HG02840 (cell line): ENCODE results near the gene NHSL1.

Source experiments
- ATAC-seq: cut with Tn5 transposase; IDR thresholded peaks from one replicate; pipeline ENCODE4 v1.9.1; 2021; ENCODE audit warnings: mild to moderate bottlenecking, moderate library complexity, moderate number of reproducible peaks; ENCODE audit not compliant: unreplicated experiment, low FRiP score

NHSL1 gene

DNA sequence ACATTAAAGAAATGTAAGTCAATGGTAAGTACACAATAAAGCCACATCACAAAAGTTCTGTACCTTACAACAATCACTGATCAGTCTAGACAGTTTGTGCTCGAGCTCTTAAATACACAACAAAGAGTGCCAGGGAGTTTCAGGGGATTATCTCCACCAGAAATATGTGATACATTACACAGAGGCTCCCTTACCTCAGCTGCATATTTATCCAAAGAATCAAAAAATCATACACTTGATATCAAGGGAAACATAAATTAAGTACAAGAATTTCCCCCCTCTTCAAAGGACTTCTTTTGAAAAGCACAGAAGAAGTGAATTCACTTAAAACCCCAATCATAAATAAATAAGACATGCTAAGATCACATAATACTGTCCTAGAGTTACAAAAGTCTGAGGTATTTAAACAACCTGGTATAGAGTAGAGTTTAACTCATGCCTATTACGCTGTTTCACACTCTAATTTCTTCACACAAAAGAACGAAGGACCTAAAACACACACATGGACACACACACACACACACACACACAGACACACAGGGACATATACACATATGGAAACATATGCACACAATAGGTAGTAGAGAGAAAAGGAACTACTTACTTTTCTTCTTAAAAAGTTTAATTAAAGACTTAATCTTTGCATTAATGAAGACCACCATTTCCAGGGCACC is 528 bp downstream of the NHSL1 start:
- ATAC-seq = no peak

DNA sequence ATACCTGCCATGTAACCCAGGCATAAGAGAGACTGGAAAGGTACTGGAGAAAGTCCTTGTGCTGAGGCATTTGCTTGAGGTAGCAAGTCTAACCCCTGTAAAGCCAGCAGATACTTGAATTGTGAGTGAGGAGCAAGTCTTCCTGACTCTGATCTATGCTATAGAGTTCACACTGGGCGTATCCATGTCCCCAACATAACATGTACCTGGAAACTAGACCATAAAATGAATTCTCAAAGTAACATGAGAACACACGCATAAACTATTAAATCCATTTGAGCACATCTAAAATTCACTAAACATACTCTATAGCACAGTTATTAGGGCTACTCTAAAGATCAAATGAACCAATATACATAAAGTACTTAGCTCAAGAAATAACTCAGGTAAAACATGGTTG is 2.0 kb downstream of the NHSL1 start:
- no peak for ATAC-seq

DNA sequence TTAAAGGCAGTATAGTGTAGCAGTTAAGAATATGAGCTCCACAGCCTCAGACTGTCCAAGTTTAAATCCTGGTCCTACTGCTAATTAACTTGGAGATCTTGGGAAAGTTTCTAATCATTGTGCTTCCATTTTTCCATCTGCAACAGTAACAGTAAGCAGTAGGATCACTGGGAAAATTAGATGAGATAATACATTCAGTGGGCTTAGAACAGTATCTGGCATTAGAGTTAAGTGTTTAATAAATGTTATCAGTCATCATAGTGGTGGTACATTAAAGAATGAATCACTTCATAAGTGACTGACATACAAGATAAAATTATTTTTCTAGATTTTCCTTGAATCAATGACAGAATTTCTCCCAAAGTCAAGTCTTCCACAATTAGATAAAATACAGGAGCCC is 5.0 kb downstream of the NHSL1 start:
- no peak for ATAC-seq

DNA sequence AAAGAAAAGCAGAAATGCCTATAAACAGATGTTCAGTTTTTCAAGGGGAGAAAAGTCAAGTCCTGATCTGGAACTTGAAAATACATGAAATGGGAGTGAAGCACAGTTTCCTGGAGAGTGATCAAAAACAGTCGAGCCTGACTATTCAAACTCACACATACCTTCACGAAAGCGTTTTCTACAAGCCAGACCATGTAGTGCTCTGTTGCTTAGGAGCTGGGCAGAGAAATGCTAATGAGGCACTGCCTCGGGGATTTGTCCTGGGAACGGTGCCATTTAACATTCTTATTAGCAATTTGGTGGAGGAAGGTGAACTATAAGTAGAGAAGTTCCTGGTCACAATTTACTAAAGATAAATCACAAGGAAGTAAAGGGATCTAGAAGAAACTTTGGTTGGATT is 5.9 kb downstream of the NHSL1 start:
- ATAC-seq = no peak

- ATAC-seq = no peak
These were observed 6.4 kb downstream of the NHSL1 start for GRCh38 chr6:138492871-138493270.

DNA sequence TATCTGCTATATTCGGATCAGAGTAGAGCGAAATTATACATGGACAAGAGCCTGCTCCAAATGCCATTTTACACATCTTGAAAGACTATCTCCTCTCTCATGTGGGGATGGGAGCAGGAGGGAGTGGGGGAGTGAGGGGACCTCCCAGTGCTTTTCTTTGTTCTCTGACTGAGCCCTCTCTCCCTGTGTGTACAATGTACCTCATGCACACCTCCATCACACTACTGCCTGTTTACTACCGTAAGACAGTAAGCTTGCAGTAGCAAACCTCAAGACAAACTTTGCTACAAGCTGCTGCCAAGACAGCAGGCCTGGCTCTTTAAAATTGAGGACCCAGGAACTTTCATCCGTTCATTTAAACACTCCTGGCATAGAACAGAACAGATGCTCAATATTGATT is 7.2 kb downstream of the NHSL1 start:
- ATAC-seq = no peak

GRCh38 chr6:138491017-138491416 is 8.3 kb downstream of the NHSL1 start:
- no peak for ATAC-seq

DNA sequence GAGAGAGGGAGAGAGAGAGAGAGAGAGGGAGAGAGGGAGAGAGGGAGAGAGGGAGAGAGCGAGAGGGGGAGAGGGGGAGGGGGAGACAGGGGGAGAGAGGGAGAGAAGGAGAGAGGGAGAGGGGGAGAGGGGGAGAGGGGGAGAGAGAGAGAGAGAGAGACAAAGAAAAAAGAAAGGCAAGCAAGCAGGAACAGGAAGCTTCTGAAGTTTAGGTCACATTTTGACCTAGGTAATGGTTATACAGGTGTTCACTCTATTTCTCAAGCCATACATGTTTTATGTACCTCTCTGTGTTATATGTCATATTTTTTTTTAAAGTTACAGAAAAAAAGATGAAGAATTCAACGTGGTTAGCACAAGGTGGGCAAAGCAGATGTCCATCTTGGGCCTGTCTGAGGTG is 9.4 kb downstream of the NHSL1 start:
- ATAC-seq = no peak

GRCh38 chr6:138487102-138487604 is 12.1 kb downstream of the NHSL1 start:
- no peak for ATAC-seq

DNA sequence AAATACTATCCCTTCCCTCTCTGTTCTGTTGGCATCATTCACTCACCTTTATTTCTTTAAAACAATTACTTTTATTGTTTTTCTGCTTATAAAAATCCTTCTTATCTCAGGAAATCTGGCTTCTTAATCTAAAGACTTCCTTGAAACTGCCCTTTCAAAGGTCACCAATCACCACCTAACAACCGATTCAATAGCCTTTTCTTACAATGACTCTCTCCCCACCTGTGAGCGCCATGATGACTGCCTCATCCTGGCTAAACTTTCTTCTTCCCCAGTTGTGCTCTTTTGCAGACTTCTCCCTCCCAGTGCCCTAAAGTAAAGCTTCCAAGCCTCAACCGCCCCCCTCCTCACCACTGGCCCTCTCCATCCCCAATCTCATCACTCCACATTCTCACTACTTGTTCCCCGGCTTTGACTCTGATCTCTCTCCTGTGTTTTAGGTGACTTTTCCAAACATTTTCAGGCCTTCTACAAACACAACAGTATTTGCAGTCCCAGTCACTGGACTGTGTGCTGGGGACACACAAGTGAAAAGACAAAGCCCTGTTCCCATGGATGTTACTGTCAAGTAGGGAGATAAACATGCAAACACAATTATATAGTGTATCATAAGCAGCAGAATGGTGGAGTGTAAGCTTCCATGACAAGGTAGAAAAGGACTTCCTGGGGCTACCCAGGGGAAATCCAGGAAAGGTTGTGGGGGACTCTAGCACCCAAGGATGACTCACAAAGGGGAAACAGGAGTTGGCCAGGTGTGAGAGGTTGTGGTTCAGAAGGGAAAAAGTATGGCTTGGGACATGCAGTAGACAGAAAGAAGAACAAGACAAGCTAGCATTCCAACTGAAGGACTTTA is 12.8 kb downstream of the NHSL1 start:
- ATAC-seq = no peak

DNA sequence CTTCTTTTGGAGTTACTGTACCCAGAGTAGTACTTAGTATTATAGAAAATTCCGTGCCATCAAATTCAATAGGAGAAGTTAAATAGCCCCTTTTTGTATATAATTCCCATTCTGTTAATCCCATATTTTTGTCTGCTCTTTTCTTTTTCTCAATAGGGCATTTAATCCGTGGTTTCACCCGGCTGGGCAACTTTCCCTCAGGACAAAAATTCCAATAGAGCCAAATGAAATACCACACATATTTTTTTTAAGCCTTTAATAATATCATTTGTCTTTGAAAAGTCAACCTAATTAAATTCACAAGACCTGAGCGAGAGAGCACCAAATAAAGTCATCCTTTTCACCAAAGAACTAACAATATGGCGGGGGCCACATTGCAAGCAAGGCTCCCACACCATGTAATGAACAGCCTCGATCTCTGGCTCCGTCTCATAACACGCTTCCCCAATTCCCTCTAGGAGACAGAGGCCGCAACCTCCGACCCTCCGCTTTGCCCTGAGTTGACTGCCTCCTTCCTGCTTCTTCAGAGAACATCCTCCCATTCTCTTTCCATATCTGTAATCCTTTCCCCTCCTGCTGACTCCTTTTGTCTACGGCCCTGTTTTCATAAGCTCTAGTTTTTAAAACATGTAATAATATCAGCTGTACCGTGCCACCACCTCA is 13.6 kb downstream of the NHSL1 start:
- ATAC-seq = no peak

DNA sequence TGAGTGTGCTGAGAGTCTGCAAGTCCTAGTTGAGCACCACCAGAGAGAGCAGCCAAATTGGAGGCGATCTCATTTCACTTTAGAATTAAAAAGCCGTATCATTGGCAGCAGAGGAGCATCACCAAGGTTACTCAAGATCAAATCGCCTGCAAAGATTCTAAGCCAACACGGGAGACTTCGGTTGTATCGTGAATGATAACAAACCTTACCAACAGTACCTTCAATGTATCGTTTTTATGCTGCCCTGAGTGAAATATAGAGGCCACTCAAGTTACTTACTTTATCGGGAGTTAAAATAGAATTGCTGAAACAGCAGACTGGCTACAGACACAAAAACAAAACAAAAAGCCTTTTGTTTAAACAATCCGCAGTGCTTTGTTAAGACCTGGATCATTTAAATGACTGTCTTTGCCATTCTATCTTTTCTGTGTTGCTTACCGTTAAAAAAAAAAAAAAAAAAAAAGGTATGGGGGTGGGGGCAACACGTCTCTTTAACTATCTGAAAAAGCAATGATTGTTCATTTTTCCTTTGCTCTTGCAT is 14.2 kb downstream of the NHSL1 start:
- no peak for ATAC-seq

DNA sequence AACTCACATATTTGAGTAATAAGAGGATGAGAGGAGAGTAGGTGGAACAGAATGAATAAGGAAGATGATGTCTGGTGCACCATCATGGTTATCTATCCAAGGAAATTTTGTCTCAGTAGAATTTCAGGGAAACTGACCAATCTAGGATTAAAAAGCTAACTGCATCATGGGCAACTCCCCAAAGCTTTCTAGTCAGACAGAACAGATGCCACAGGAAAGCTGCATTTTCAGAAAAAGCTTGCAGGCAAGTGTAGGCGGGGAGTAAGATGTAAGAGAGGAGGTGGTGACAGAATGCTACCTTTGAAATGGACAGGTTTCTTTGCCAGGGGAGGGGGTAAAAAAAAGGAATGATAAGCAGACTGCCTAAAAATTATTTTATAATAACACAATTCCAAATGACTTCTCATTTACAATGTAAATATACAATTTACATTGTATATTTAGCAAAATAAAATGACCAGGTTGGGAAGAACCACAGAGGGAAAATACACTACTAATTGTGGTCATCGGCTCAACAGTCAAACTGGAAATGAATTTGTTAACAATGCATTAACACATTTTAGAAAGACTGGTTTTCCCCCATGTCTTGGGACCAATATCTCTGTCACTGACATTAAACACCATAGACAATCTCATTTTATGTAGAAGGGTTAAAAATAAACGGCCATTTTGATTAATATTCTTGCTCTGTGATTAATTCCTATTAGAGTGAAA is 15.1 kb downstream of the NHSL1 start:
- no peak for ATAC-seq

DNA sequence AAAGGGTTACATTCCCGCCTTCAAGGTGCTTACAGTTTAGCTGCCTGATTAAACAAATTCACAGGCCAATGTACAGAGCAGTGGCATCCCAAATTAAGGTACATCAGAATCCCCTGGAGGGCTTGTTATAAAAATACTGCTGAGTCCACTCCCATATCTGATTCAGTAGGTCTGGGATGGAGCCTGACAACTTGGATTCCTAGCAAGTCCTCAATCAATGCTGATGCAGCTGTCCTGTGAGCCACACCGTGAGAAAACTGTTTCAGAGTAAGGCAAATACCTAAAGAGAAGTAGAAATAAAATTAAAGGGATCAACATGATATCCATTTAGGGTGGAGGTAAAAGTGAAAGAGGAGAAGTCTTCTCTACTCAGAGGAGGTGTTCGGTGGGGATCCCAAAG is 16.5 kb downstream of the NHSL1 start:
- no peak for ATAC-seq

DNA sequence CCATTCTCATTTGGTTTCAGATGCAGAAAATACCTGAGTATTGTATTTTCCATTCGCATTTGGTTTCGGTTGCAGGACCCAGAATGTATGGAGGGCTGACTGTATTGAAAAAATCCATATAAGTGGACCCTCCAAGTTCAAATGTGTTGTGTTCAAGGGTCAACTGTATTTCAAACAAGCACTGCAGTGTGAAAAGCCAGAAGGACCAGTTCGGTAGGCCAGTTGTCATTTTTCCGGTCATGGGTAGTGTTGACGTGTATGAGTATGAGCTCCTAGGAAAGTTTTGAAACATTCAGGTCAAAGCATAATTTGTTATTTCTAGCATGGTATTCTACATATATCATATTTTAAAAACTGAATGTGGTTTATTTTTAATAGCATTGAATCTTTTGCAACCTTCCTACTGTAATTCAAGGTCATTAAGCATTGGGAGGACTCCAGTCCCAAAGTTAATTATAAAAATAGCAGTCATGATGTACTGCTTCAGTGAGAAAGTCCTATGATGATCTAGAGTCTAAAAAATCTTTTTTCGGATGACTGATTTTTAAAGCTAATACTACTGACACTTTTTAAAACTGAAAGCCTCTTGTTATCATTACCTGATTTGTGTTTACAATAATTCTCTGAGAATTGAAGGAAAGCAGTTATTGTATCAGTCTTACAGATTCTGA is 18.9 kb downstream of the NHSL1 start:
- no peak for ATAC-seq

DNA sequence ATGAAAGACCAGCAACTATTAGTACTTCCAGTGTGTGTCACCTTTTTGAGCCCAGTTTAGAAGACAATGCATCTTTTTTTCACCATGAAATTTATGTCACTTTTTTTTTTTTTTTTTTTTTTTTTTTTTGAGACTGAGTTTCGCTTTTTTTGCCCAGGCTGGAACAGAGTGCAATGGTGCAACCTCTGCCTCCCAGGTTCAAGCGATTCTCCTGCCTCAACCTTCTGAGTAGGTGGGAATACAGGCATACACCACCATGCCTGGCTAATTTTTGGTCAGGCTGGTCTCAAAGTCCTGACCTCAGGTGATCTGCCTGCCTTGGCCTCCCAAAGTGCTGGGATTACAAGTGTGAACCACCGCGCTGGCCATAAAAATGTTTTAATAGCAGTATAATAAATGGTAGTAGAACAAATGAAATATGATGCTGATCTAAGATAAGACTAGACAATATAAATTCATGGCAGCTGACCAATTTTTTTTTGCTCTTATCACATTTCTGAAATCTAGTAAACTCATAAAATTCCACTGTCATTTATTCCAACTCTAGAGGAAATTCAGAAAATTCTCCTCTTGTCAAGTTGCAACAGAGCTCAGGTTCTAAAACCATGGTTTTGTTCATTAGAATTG is 21.3 kb downstream of the NHSL1 start:
- no peak for ATAC-seq

DNA sequence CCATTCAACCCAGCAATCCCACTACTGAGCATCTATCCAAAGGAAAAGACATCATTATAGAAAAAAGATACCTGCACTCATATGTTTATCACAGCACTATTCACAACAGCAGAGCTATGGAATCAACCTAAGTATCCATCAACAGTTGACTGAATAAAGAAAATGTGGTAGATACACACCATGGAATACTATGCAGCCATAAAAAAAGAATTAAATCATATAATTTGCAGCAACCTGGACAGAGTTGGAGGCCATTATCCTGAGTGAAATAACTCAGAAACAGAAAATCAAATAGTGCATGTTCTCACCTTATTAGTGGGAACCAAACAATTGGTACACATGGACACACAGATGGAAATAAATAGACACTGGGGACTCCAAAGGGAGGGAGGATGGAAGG is 23.2 kb downstream of the NHSL1 start:
- ATAC-seq = no peak

DNA sequence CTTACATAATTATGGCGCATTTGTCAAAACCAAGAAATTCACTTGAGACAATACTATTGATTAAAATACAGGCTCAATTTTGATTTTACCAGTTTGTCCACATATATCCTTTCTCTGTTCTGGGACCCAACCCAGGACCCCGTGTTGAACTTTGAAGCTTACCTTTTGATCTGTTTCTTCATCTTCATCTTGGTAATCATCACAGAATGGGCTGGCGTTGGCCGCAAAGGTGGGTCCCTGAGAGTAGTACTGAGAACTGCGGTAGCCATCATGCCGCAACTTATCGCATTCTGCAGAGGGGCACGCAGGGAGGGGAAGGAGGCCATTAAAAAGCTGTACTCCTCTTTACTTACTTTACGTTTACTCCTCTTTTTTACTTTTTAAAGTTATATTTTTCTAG is 26.1 kb downstream of the NHSL1 start:
- ATAC-seq = no peak

- no peak for ATAC-seq
These were observed 30.8 kb downstream of the NHSL1 start for GRCh38 chr6:138468320-138469015.
